Sigmoid colon (tissue), 7 donors: ENCODE data around the gene CADM2. TPM values are rescaled to one million over a fixed set of nuclear protein-coding genes. Genes with fewer than 3 reads are reported as not detected.

ENCODE experiments used
- DNase-seq: peaks from one replicate; pipeline ENCODE4 v3.0.0-alpha.2; 2019
- H3K27ac ChIP-seq, 4 donors: fragments of 200-600 bp; sonication (generic); one replicate each; pipeline ENCODE4 v1.5.1; 2016 to 2019; ENCODE audit warnings: mild to moderate bottlenecking in 1 of 4
- H3K27me3 ChIP-seq, 3 donors: fragments of 200-600 bp; sonication (generic); one replicate each; pipeline ENCODE4 v1.5.1; 2019; ENCODE audit warnings: mild to moderate bottlenecking in 1 of 3
- H3K36me3 ChIP-seq, 4 donors: fragments of 200-600 bp; sonication (generic); one replicate each; pipeline ENCODE4 v1.5.1; 2016 to 2019
- H3K4me1 ChIP-seq, 4 donors: fragments of 200-600 bp; sonication (generic); one replicate each; pipeline ENCODE4 v1.5.1; 2017 to 2019
- H3K4me3 ChIP-seq, 4 donors: fragments of 200-600 bp; sonication (generic); one replicate each; pipeline ENCODE4 v1.5.1; 2017 to 2019; ENCODE audit warnings: mild to moderate bottlenecking in 2 of 4, moderate library complexity in 1 of 4
- H3K9me3 ChIP-seq, 4 donors: fragments of 200-600 bp in 3 of 4; sonication (generic) in 3 of 4; one replicate each; pipeline versions ENCODE4 v1.5.1 to v1.6.1; 2013 to 2019
- EP300 ChIP-seq, 4 donors: sonication (generic); formaldehyde crosslinking; IDR thresholded peaks; one replicate each; pipeline ENCODE4 v1.6.1; 2017; ENCODE audit warnings: antibody characterized with exemption in 4 of 4
- POLR2A ChIP-seq, 2 donors: fragments of 450-650 bp; IDR thresholded peaks; one replicate each; pipeline ENCODE4 v1.6.1; 2016; ENCODE audit warnings: antibody characterized with exemption in 2 of 2, mild to moderate bottlenecking in 2 of 2, moderate library complexity in 2 of 2
- POLR2AphosphoS5 ChIP-seq, 4 donors: sonication (generic); formaldehyde crosslinking; IDR thresholded peaks; one replicate each; pipeline ENCODE4 v1.6.1; 2017; ENCODE audit warnings: antibody characterized with exemption in 4 of 4
- WGBS, 2 donors: extraction: QIAGEN DNeasy Blood & Tissue Kit; methylation state at CpG; one replicate each; pipeline ENCODE4 v1.1.7; 2013; 5-methylcytosine and 5-hydroxymethylcytosine counted together
- intact Hi-C: fragments of 100-400 bp; cut with DNase I; formaldehyde crosslinking; loops from one replicate; pipeline ENCODE4 v1.15.1; 2023
- polyA plus RNA-seq, 3 donors: library from polyadenylated mRNA; stranded (reverse); fragments of 200-250 nt; gene quantifications; one replicate each; pipeline ENCODE4 v1.2.3, GENCODE V29; 2013
- total RNA-seq, 4 donors: library from RNA; depleted of rRNA; stranded (reverse); fragments of >200 nt; gene quantifications; one replicate each; pipeline ENCODE4 v1.1.0, GENCODE V29; 2016
- TF ChIP-seq, protein P1 (sequence below), 4 experiments: fragments of 450-650 bp in 3 of 4; fragments of 200-600 bp in 1 of 4; IDR thresholded peaks; one replicate each; pipeline ENCODE4 v1.5.1; 2016 to 2019; ENCODE audit warnings: antibody characterized with exemption in 4 of 4, mild to moderate bottlenecking in 3 of 4, moderate library complexity in 2 of 4
- donor health status: healthy with polysubstance abuse.
- donor health status: Bipolar disorder and iron deficiency.
- donor health status: healthy.

CADM2 gene
- total and polyA plus RNA-seq, 7 donors: 0.46 to 22.8 (median 12.8) TPM

DNA sequence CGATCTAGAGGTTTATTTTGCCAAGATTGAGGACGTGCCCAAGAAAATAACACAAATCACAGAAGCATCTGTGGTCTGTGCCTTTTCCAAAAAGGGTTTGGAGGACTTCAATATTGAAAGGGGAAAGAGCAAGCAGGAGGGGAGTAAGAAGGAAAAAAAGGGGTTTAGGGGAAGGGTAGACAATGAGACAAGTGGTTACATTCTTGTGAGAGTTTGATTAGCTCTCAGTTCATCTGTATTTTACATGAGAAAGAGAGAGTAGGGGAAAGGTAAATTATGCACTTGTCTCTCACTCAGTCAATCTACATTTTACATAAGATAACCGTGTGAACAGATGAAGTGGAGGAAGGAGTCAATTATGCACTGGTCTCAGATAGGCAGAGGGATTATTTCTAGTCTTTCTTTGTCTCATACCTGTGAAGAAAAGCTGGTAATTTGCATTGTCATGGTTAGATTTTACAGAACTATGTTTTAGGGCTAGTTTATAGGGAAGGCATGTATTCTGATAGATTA lies 931.3 kb downstream of the CADM2 start:
- DNase-seq: no peak
- Histone ChIP-seq H3K4me3 (no peak overlapping the region), H3K27me3 (no peaks in the 10 kb centered on the region), H3K27ac (no peak overlapping the region), H3K9me3 (no peaks in the 10 kb centered on the region), H3K4me1 (no peaks in the 10 kb centered on the region), H3K36me3 (no peaks in the 10 kb centered on the region)
- no peak for TF ChIP-seq POLR2AphosphoS5 (IDR thresholded peaks at IDR 0.05)
- TF ChIP-seq EP300 (IDR thresholded peaks at IDR 0.05): no peak
- no peak for TF ChIP-seq POLR2A (IDR thresholded peaks at IDR 0.05)
- TF ChIP-seq, protein P1, sequence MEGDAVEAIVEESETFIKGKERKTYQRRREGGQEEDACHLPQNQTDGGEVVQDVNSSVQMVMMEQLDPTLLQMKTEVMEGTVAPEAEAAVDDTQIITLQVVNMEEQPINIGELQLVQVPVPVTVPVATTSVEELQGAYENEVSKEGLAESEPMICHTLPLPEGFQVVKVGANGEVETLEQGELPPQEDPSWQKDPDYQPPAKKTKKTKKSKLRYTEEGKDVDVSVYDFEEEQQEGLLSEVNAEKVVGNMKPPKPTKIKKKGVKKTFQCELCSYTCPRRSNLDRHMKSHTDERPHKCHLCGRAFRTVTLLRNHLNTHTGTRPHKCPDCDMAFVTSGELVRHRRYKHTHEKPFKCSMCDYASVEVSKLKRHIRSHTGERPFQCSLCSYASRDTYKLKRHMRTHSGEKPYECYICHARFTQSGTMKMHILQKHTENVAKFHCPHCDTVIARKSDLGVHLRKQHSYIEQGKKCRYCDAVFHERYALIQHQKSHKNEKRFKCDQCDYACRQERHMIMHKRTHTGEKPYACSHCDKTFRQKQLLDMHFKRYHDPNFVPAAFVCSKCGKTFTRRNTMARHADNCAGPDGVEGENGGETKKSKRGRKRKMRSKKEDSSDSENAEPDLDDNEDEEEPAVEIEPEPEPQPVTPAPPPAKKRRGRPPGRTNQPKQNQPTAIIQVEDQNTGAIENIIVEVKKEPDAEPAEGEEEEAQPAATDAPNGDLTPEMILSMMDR (IDR thresholded peaks at IDR 0.05): no peak
- WGBS, 2 donors: 34 to 60% methylated on average over 3 of the region's 3 CpGs
- intact Hi-C loops: no loop called here

DNA sequence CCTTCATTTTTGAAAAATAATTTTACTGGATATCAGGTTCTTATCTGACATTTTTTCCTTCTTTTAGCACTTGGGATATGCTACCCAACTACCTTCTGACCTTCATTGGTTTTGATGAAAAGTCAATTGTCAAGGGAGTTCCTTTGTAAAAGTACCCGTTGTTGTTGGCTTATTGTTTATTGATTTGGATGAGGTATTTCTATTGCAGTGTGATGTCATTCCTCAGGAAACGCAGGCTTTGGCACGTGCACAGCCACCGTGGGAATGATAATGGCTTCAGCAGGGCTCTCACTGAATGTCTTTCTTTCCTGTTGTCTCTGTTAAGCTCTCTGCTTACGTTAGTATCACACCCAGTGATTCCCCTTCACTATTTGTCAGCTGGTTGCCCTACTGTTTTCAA lies 944.6 kb downstream of the CADM2 start:
- no peak overlapping the region for H3K4me3 ChIP-seq
- TF ChIP-seq EP300 (IDR thresholded peaks at IDR 0.05) (no peak), POLR2A (IDR thresholded peaks at IDR 0.05) (no peak), POLR2AphosphoS5 (IDR thresholded peaks at IDR 0.05) (no peak)
- TF ChIP-seq, protein P1 (IDR thresholded peaks at IDR 0.05): no peak
- 24 to 53% methylated on average over 5 of the region's 5 CpGs for WGBS, 2 donors

DNA sequence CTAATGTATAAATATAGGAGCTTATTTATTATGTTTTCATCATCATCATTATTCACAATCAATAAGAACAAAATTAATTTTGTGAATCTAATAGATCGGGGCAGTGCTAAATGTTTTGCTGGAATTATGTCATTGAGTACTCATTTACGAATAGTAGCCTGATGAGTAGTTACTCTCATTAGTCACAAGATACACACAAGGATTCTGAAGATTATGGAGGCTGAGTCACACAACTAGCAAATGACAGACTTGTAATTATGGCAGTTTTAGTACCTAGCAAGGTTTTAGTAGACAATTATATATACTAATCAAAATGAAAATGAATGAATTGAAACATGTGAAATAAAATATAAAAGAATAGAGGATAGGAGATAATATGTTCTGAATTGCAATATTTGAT lies 954.2 kb downstream of the CADM2 start:
- H3K9me3 ChIP-seq: no peaks in the 10 kb centered on the region
- no peaks in the 10 kb centered on the region for H3K27me3 ChIP-seq
- no peak for TF ChIP-seq POLR2A (IDR thresholded peaks at IDR 0.05)
- TF ChIP-seq, protein P1 (IDR thresholded peaks at IDR 0.05): no peak
- no peak for TF ChIP-seq EP300 (IDR thresholded peaks at IDR 0.05)
- TF ChIP-seq POLR2AphosphoS5 (IDR thresholded peaks at IDR 0.05): no peak
- DNase-seq: no peak
- 75 to 84% methylated on average over 2 of the region's 2 CpGs for WGBS, 2 donors
- no peaks in the 10 kb centered on the region for H3K4me1 ChIP-seq
- no peak overlapping the region for H3K27ac ChIP-seq
- intact Hi-C loops: no loop called here
- H3K4me3 ChIP-seq: no peak overlapping the region
- H3K36me3 ChIP-seq: no peaks in the 10 kb centered on the region

More for the DNA sequence above, 944.6 kb downstream of the CADM2 start:
- no peak overlapping the region for H3K27ac ChIP-seq
- DNase-seq: no peak
- intact Hi-C loops: no loop called here
- H3K9me3 ChIP-seq: no peaks in the 10 kb centered on the region
- no peaks in the 10 kb centered on the region for H3K36me3 ChIP-seq
- H3K27me3 ChIP-seq: no peaks in the 10 kb centered on the region
- H3K4me1 ChIP-seq: no peaks in the 10 kb centered on the region

DNA sequence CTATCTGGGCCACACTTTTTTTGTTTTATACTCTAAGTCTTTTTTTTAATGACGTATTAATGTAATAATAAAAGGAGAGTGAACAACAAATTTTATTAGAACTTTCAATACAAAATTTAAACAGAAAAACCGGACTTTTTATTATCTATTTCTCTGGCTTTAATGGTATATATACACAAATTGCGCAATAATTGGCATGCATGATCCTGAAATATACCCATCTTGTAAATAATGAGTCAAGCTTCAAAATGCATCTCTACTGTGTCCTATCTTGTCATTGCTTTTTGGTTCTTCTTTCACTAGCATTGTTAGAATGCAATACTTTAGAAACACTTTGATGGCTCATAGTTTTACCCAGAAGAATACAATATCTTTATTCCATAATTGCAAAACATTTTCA lies 963.6 kb downstream of the CADM2 start:
- no peak for DNase-seq
- H3K4me1 ChIP-seq: no peaks in the 10 kb centered on the region
- H3K4me3 ChIP-seq: no peak overlapping the region
- WGBS, 2 donors: 73 to 88% methylated on average over 3 of the region's 3 CpGs
- H3K9me3 ChIP-seq: no peaks in the 10 kb centered on the region
- H3K36me3 ChIP-seq: no peaks in the 10 kb centered on the region
- no peaks in the 10 kb centered on the region for H3K27me3 ChIP-seq
- no peak overlapping the region for H3K27ac ChIP-seq
- TF ChIP-seq POLR2A (IDR thresholded peaks at IDR 0.05) (no peak), POLR2AphosphoS5 (IDR thresholded peaks at IDR 0.05) (no peak), EP300 (IDR thresholded peaks at IDR 0.05) (no peak)
- TF ChIP-seq, protein P1 (IDR thresholded peaks at IDR 0.05): no peak
- intact Hi-C loops: no loop called here

DNA sequence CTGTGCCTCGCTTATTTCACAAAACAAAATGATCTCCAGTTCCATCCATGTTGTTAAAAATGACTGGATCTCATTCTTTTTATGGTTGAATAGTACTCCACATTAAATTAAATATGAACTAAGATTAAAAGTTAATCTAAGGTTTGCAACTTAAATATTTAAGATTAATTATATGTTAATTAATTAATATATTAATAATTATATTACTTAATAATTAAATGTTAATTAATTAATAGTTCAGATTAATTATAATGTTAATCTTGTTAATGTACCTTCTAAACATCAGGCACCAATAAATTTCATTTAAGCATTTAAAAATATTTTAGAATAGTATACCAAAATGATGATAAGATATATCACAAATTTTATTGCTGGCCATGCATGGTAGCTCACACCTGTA lies 971.9 kb downstream of the CADM2 start:
- H3K27me3 ChIP-seq: no peaks in the 10 kb centered on the region
- H3K27ac ChIP-seq: no peak overlapping the region
- no peak overlapping the region for H3K4me3 ChIP-seq
- DNase-seq: no peak
- no peaks in the 10 kb centered on the region for H3K9me3 ChIP-seq
- peaks cover 0 to 5% (median 0%) of the 10 kb centered on the region in 4 donors for H3K4me1 ChIP-seq
- 86 to 88% methylated on average over 1 of the region's 1 CpG for WGBS, 2 donors
- TF ChIP-seq EP300 (IDR thresholded peaks at IDR 0.05) (no peak), POLR2A (IDR thresholded peaks at IDR 0.05) (no peak), POLR2AphosphoS5 (IDR thresholded peaks at IDR 0.05) (no peak)
- TF ChIP-seq, protein P1 (IDR thresholded peaks at IDR 0.05): no peak
- intact Hi-C loops: no loop called here
- no peaks in the 10 kb centered on the region for H3K36me3 ChIP-seq
